Measurements from ENCODE around the gene SUSD6.

Gene SUSD6

GRCh38 chr14:69670093-69670492, 58.7 kb downstream of the SUSD6 start:
- no peak for DNase-seq (ENCODE audit: low read depth in 1 of 2, low spot score in 1 of 2)
- H3K27me3 ChIP-seq (ENCODE audit: insufficient read depth, poor library complexity, severe bottlenecking): no peaks in the 10 kb centered on the region
- no peak overlapping the region for H3K27ac ChIP-seq (replicated peaks)
- no peak for TF ChIP-seq GABPA (IDR thresholded peaks at IDR 0.05; ENCODE audit: low read depth)
- no peak overlapping the region for H3K4me3 ChIP-seq (replicated peaks; ENCODE audit: insufficient read depth, low read length)

GRCh38 chr14:69671365-69672030, 60.1 kb downstream of the SUSD6 start:
- H3K4me3 ChIP-seq (replicated peaks; ENCODE audit: insufficient read depth, low read length): no peak overlapping the region
- H3K27ac ChIP-seq (replicated peaks): no peak overlapping the region
- no peak for TF ChIP-seq GABPA (IDR thresholded peaks at IDR 0.05; ENCODE audit: low read depth)
- TF ChIP-seq POLR2AphosphoS5 (IDR thresholded peaks at IDR 0.05; ENCODE audit: low read depth): no peak
- DNase-seq (ENCODE audit: low read depth in 1 of 2, low spot score in 1 of 2): no peak
- H3K27me3 ChIP-seq (ENCODE audit: insufficient read depth, poor library complexity, severe bottlenecking): no peaks in the 10 kb centered on the region

- no peak for DNase-seq (ENCODE audit: low read depth in 1 of 2, low spot score in 1 of 2)
- Histone ChIP-seq H3K27me3 (ENCODE audit: insufficient read depth, poor library complexity, severe bottlenecking) (no peaks in the 10 kb centered on the region), H3K27ac (replicated peaks) (no peak overlapping the region), H3K4me3 (replicated peaks; ENCODE audit: insufficient read depth, low read length) (no peak overlapping the region)
- no peak for TF ChIP-seq REST (IDR thresholded peaks at IDR 0.05; ENCODE audit: insufficient replicate concordance, low read depth)
These were observed 61.0 kb downstream of the SUSD6 start for GRCh38 chr14:69672356-69672755.

GRCh38 chr14:69673104-69673503, 61.7 kb downstream of the SUSD6 start:
- H3K27ac ChIP-seq (replicated peaks): no peak overlapping the region
- no peak for TF ChIP-seq GABPA (IDR thresholded peaks at IDR 0.05; ENCODE audit: low read depth)
- TF ChIP-seq SPI1 (IDR thresholded peaks at IDR 0.05; ENCODE audit: borderline replicate concordance, low read depth): no peak
- TF ChIP-seq POLR2AphosphoS5 (IDR thresholded peaks at IDR 0.05; ENCODE audit: low read depth): no peak
- TF ChIP-seq REST (IDR thresholded peaks at IDR 0.05; ENCODE audit: insufficient replicate concordance, low read depth): no peak
- TF ChIP-seq CTCF (IDR thresholded peaks at IDR 0.05; ENCODE audit: insufficient read depth, low read length): no peak
- peak in 1 of 2 experiments; percentile 21 for DNase-seq (ENCODE audit: low read depth in 1 of 2, low spot score in 1 of 2)
- H3K27me3 ChIP-seq (ENCODE audit: insufficient read depth, poor library complexity, severe bottlenecking): no peaks in the 10 kb centered on the region
- no peak overlapping the region for H3K4me3 ChIP-seq (replicated peaks; ENCODE audit: insufficient read depth, low read length)

- H3K27ac ChIP-seq (replicated peaks): no peak overlapping the region
- no peaks in the 10 kb centered on the region for H3K27me3 ChIP-seq (ENCODE audit: insufficient read depth, poor library complexity, severe bottlenecking)
- DNase-seq (ENCODE audit: low read depth in 1 of 2, low spot score in 1 of 2): no peak
- H3K4me3 ChIP-seq (replicated peaks; ENCODE audit: insufficient read depth, low read length): no peak overlapping the region
- TF ChIP-seq CTCF (IDR thresholded peaks at IDR 0.05; ENCODE audit: insufficient read depth, low read length): no peak
- no peak for TF ChIP-seq REST (IDR thresholded peaks at IDR 0.05; ENCODE audit: insufficient replicate concordance, low read depth)
- no peak for TF ChIP-seq SPI1 (IDR thresholded peaks at IDR 0.05; ENCODE audit: borderline replicate concordance, low read depth)
- TF ChIP-seq GABPA (IDR thresholded peaks at IDR 0.05; ENCODE audit: low read depth): no peak
- no peak for TF ChIP-seq POLR2AphosphoS5 (IDR thresholded peaks at IDR 0.05; ENCODE audit: low read depth)
These were observed 62.3 kb downstream of the SUSD6 start for GRCh38 chr14:69673578-69674305.
